Measurements from ENCODE around the gene THRSP.

The THRSP gene

GRCh38 chr11:78097666-78098385, 34.2 kb downstream of the THRSP start:
- no peak overlapping the region for H3K4me3 ChIP-seq (replicated peaks; ENCODE audit: low read depth, low read length)
- TF ChIP-seq CTCF (IDR thresholded peaks at IDR 0.05; ENCODE audit: low read length, missing control alignments) = no peak
- DNase-seq (ENCODE audit: low read depth) = no peak

- H3K4me3 ChIP-seq (replicated peaks; ENCODE audit: low read depth, low read length) = no peak overlapping the region
- DNase-seq (ENCODE audit: low read depth) = no peak
- no peak for TF ChIP-seq CTCF (IDR thresholded peaks at IDR 0.05; ENCODE audit: low read length, missing control alignments)
These were observed 36.0 kb downstream of the THRSP start for GRCh38 chr11:78099666-78100065.

GRCh38 chr11:78100261-78100660, 36.6 kb downstream of the THRSP start:
- no peak for DNase-seq (ENCODE audit: low read depth)
- no peak for TF ChIP-seq CTCF (IDR thresholded peaks at IDR 0.05; ENCODE audit: low read length, missing control alignments)
- H3K4me3 ChIP-seq (replicated peaks; ENCODE audit: low read depth, low read length) = no peak overlapping the region

GRCh38 chr11:78100676-78101472, 37.2 kb downstream of the THRSP start:
- TF ChIP-seq CTCF (IDR thresholded peaks at IDR 0.05; ENCODE audit: low read length, missing control alignments) = no peak

GRCh38 chr11:78109081-78110015, 45.7 kb downstream of the THRSP start:
- no peak overlapping the region for H3K4me3 ChIP-seq (replicated peaks; ENCODE audit: low read depth, low read length)
- DNase-seq (ENCODE audit: low read depth) = no peak
- no peak for TF ChIP-seq CTCF (IDR thresholded peaks at IDR 0.05; ENCODE audit: low read length, missing control alignments)

More at GRCh38 chr11:78100676-78101472, 37.2 kb downstream of the THRSP start:
- peak; percentile 13 for DNase-seq (ENCODE audit: low read depth)
- no peak overlapping the region for H3K4me3 ChIP-seq (replicated peaks; ENCODE audit: low read depth, low read length)

- DNase-seq (ENCODE audit: low read depth) = no peak
- H3K4me3 ChIP-seq (replicated peaks; ENCODE audit: low read depth, low read length) = no peak overlapping the region
- no peak for TF ChIP-seq CTCF (IDR thresholded peaks at IDR 0.05; ENCODE audit: low read length, missing control alignments)
These were observed 46.7 kb downstream of the THRSP start for GRCh38 chr11:78110351-78110750.

Data from fibroblast of pulmonary artery (primary cell).